ENCODE results near the gene RALGPS1.

RALGPS1 gene

GRCh38 chr9:127174386-127175318, 260.1 kb downstream of the RALGPS1 start:
- no peak for DNase-seq (ENCODE audit: low read depth)

GRCh38 chr9:127175319-127175715, 260.7 kb downstream of the RALGPS1 start:
- no peak for DNase-seq (ENCODE audit: low read depth)

- DNase-seq (ENCODE audit: low read depth), result peak; percentile 26
These were observed 261.2 kb downstream of the RALGPS1 start for GRCh38 chr9:127175764-127176163.

GRCh38 chr9:127176631-127177030, 262.0 kb downstream of the RALGPS1 start:
- DNase-seq (ENCODE audit: low read depth), result no peak

- no peak for DNase-seq (ENCODE audit: low read depth)
These were observed 262.6 kb downstream of the RALGPS1 start for GRCh38 chr9:127177231-127177630.

- no peak for DNase-seq (ENCODE audit: low read depth)
These were observed 263.2 kb downstream of the RALGPS1 start for GRCh38 chr9:127177665-127178265.

GRCh38 chr9:127178686-127179632, 264.4 kb downstream of the RALGPS1 start:
- no peak for DNase-seq (ENCODE audit: low read depth)

GRCh38 chr9:127179633-127180441, 265.3 kb downstream of the RALGPS1 start:
- no peak for DNase-seq (ENCODE audit: low read depth)

- no peak for DNase-seq (ENCODE audit: low read depth)
These were observed 266.1 kb downstream of the RALGPS1 start for GRCh38 chr9:127180457-127181314.

- DNase-seq (ENCODE audit: low read depth), result no peak
These were observed 266.7 kb downstream of the RALGPS1 start for GRCh38 chr9:127181315-127181580.

- DNase-seq (ENCODE audit: low read depth), result no peak
These were observed 267.1 kb downstream of the RALGPS1 start for GRCh38 chr9:127181595-127182190.

GRCh38 chr9:127182901-127183746, 268.5 kb downstream of the RALGPS1 start:
- peak; percentile 16 for DNase-seq (ENCODE audit: low read depth)

GRCh38 chr9:127183814-127184582, 269.4 kb downstream of the RALGPS1 start:
- peak; percentile 67 for DNase-seq (ENCODE audit: low read depth)

- no peak for DNase-seq (ENCODE audit: low read depth)
These were observed 270.1 kb downstream of the RALGPS1 start for GRCh38 chr9:127184641-127185040.

GRCh38 chr9:127185181-127185580, 270.6 kb downstream of the RALGPS1 start:
- no peak for DNase-seq (ENCODE audit: low read depth)

- peak; percentile 97 for DNase-seq (ENCODE audit: low read depth)
These were observed 271.6 kb downstream of the RALGPS1 start for GRCh38 chr9:127185931-127186781.

- no peak for DNase-seq (ENCODE audit: low read depth)
These were observed 272.2 kb downstream of the RALGPS1 start for GRCh38 chr9:127186806-127187205.
